Left ventricle myocardium inferior (tissue), 1 donor: ENCODE data around the gene PTPRN2. TPM values are rescaled to one million over a fixed set of nuclear protein-coding genes. Genes with fewer than 3 reads are reported as not detected.

Experiments used
- DNase-seq: peaks from one replicate; pipeline ENCODE4 v3.0.0-alpha.2; 2020
- H3K27ac ChIP-seq: fragments of 200-600 bp; replicated peaks from 2 replicates; pipeline ENCODE4 v1.8.0; 2021
- H3K27me3 ChIP-seq: fragments of 200-600 bp; 2 replicates; pipeline ENCODE4 v1.8.0; 2021; ENCODE audit warnings: low read depth
- H3K36me3 ChIP-seq: fragments of 200-600 bp; 2 replicates; pipeline ENCODE4 v1.8.0; 2021
- H3K4me1 ChIP-seq: fragments of 200-600 bp; 2 replicates; pipeline ENCODE4 v1.8.0; 2021
- H3K4me3 ChIP-seq: fragments of 200-600 bp; 2 replicates; pipeline ENCODE4 v1.8.0; 2021; ENCODE audit warnings: mild to moderate bottlenecking, moderate library complexity
- H3K9me3 ChIP-seq: fragments of 200-600 bp; replicated peaks from 2 replicates; pipeline ENCODE4 v1.8.0; 2021
- intact Hi-C: fragments of 100-400 bp; cut with micrococcal nuclease; formaldehyde crosslinking; loops from one replicate; pipeline ENCODE4 v1.11.0; 2022
- total RNA-seq: library from RNA; stranded (reverse); fragmentation: NEBNext Ultra II Directional; extraction: Animal tissue kit (Norgen Biotek cat#: 25700); gene quantifications from one replicate; pipeline ENCODE4 v1.2.1, GENCODE V29; 2021
- TF ChIP-seq, protein P1 (sequence below): fragments of 200-600 bp; IDR thresholded peaks from 2 replicates; pipeline ENCODE4 v1.8.0; 2021; ENCODE audit warnings: antibody characterized with exemption, mild to moderate bottlenecking, borderline replicate concordance
- donor health status: DM: no; HTN: yes; CAD: no; lungs with severe emphysema.

The PTPRN2 gene
- total RNA-seq, 1 donor from 2014 or later = 1.3 TPM

DNA sequence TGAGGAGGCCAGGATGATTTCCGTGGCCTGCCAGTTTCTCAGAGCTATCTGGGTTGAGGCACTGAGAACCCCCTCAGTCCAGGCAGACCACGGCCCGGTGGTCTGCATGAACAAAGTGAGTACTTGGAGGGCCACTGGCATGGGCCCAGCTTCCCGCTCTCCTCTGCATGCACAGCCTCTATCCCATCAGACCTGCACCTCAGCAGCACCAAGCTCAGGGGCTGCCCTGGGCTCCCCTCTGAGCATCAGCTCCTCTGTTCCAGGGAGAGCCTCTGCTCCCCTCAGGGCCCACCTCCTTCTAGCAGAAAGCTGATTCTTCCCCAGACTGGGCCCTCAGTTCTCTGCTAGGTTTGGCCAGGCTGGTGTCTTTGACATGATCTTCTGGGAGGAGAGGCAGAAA, 780.9 kb downstream of the PTPRN2 start:
- H3K36me3 ChIP-seq = no peaks in the 10 kb centered on the region
- no peak overlapping the region for H3K27ac ChIP-seq
- DNase-seq = no peak
- no peak overlapping the region for H3K4me3 ChIP-seq
- H3K9me3 ChIP-seq = peaks cover 26% of the 10 kb centered on the region
- H3K27me3 ChIP-seq = peaks cover 25% of the 10 kb centered on the region
- TF ChIP-seq, protein P1, sequence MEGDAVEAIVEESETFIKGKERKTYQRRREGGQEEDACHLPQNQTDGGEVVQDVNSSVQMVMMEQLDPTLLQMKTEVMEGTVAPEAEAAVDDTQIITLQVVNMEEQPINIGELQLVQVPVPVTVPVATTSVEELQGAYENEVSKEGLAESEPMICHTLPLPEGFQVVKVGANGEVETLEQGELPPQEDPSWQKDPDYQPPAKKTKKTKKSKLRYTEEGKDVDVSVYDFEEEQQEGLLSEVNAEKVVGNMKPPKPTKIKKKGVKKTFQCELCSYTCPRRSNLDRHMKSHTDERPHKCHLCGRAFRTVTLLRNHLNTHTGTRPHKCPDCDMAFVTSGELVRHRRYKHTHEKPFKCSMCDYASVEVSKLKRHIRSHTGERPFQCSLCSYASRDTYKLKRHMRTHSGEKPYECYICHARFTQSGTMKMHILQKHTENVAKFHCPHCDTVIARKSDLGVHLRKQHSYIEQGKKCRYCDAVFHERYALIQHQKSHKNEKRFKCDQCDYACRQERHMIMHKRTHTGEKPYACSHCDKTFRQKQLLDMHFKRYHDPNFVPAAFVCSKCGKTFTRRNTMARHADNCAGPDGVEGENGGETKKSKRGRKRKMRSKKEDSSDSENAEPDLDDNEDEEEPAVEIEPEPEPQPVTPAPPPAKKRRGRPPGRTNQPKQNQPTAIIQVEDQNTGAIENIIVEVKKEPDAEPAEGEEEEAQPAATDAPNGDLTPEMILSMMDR = no peak
- H3K4me1 ChIP-seq = no peaks in the 10 kb centered on the region
- intact Hi-C loops = no loop called here

DNA sequence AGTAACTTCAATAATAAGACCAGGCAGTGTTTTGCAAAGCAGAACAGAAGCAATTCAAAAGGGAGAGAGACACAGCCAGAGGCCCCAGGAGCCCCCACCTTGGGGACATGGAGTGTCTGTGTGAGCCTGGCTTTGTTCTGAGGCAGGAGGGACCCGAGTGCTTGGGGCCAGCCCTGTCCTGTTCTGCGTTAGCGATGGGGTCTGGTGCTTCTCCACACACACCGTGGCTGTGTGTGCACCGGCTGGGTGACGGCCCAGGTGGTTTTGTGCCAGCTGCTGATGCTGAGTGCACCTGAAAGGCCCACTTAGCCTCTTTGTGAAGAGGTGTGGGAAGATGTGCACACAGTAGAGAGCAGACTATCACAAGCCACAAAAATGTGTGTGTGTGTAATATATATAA, 781.9 kb downstream of the PTPRN2 start:
- intact Hi-C loops = no loop called here
- DNase-seq = no peak
- H3K4me3 ChIP-seq = no peak overlapping the region
- H3K4me1 ChIP-seq = no peaks in the 10 kb centered on the region
- TF ChIP-seq, protein P1 = no peak
- H3K36me3 ChIP-seq = no peaks in the 10 kb centered on the region
- no peak overlapping the region for H3K27ac ChIP-seq
- H3K9me3 ChIP-seq = peaks cover 26% of the 10 kb centered on the region
- H3K27me3 ChIP-seq = peaks cover 25% of the 10 kb centered on the region

DNA sequence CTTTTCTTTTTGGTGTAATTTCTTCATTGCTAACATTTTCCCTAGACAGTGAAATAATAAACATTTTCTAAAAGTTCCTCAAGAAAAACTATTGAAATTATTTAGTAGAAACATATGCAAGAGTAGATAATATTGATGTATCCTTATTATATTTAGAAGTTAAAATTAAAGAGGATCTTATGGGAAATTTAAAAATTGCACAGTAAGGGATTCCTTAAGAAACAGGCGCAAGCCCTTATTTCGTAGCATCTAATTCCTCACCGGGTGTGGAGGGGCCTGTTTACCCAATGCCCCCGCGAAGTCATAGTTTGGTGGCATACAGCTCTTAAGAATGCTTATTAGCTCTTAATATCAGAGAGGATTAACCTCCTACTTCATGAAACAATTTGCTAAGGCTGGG, 783.7 kb downstream of the PTPRN2 start:
- no peak for DNase-seq
- H3K4me3 ChIP-seq = no peak overlapping the region
- peaks cover 24% of the 10 kb centered on the region for H3K9me3 ChIP-seq
- no peaks in the 10 kb centered on the region for H3K4me1 ChIP-seq
- intact Hi-C loops = no loop called here
- peaks cover 35% of the 10 kb centered on the region for H3K27me3 ChIP-seq
- no peak overlapping the region for H3K27ac ChIP-seq
- TF ChIP-seq, protein P1 = no peak
- no peaks in the 10 kb centered on the region for H3K36me3 ChIP-seq

DNA sequence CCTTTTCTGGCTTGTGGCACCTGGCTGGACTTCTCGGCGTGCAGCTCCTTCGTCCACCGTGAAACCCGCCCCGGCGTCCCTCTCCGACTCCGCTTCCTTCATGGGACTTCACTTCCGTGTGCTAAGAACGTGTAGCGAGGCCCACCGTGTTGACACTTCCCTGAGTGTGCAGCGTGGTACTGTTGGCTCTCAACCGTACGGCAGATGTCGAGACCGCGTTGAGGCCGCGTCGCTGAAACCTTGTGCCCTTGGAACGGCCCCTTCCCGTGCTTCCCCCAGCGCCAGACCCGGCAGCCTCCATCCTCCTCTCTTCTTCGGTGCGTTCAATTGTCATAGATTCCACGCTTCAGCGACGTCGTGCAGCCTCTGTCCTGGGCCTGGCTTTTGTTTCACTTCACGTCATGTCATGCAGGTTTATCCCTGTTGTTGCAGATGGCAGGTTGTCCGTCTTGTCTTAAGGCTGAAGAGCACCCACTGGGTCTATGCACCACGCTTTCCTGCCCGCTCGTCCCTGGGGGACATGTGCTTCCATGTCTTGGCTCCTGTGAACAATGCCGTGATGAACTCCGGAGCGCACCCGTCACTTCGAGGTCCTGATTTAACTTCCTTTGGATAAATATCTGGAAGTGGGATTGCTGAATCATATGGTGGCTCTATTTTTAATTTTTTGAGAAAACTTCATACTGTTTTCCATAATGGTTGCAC, 785.5 kb downstream of the PTPRN2 start:
- Histone ChIP-seq H3K4me3 (no peak overlapping the region), H3K9me3 (peaks cover 17% of the 10 kb centered on the region), H3K27ac (no peak overlapping the region), H3K36me3 (no peaks in the 10 kb centered on the region), H3K27me3 (peaks cover 40% of the 10 kb centered on the region), H3K4me1 (no peaks in the 10 kb centered on the region)
- intact Hi-C loops = no loop called here
- DNase-seq = no peak
- TF ChIP-seq, protein P1 = no peak

DNA sequence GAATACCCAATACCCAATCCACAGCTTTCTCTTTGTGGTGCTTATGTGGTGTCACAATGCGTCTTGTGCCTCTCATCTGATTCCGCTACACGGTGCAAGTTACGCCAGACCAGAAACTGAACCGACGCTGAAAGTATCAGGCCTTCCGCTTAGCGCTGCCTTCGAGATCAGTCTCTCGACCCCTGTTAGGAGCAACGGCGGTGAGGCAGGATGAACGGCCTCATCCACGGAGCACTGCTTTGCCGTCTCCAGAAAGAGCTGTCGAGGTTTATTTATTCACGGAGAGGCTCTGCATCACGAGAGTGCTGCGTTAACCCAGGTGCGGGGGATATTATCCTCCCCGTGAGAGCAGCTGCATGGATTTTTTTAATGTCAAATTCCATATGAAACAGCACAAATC, 786.5 kb downstream of the PTPRN2 start:
- TF ChIP-seq, protein P1 = no peak
- no peak overlapping the region for H3K27ac ChIP-seq

More for the DNA sequence above, 786.5 kb downstream of the PTPRN2 start:
- DNase-seq = no peak
- Histone ChIP-seq H3K9me3 (peaks cover 17% of the 10 kb centered on the region), H3K4me1 (no peaks in the 10 kb centered on the region), H3K4me3 (no peak overlapping the region), H3K36me3 (no peaks in the 10 kb centered on the region), H3K27me3 (peaks cover 33% of the 10 kb centered on the region)
- intact Hi-C loops = no loop called here
